Kidney glomerular epithelial cell (primary cell): Measurements from ENCODE around the gene RAP1GAP2.
"Not testable (repeated sequence)": the region's sequence is repeated elsewhere in the genome, so short reads cannot be mapped to it uniquely, and the experiment has no call there.

Experiments used
- DNase-seq: peaks from one replicate; lab custom pipeline; 2025; lab: John Stamatoyannopoulos, UW

The RAP1GAP2 gene

DNA sequence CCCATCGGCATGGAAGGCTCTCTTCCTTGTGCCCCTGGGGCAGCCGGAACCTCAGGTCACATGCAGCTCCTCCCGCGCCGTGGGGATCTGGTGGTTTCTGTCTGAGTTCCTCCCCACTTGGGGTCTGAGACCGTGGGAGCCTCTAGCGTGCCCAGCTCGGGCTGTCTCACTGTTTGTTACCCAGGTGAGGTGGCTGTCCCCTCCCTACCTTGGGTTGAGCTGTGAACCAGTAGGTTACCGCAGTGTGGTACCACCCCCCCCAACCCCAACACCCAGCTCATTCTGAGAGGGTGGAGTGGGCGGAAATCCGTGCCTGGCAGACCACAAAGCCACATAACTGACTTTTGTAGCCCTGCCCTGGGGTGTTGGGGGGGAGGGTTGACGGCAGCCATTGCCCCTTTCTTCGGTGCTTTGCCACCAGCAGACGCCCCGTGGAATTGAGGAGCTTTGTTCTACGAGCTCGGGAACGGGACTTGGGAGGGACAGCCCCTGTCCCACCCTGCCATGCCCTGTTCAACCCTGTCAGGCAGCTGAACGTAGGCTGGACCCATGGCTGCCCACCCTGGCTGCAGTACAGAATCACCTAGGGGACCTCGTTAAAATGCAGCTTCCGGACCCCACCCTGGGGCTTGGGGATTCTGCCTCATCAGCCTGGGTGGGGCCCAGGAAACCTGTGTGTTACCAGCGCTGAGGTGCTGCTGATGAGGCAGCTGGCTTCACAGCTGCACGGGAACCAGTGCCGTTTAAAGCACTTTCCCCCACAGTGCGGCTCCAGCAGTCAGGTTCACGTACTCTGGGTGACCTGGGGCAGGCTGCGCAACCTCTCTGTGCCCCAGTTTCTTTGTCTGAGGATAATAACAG is 18.5 kb downstream of the RAP1GAP2 start:
- no peak for DNase-seq

DNA sequence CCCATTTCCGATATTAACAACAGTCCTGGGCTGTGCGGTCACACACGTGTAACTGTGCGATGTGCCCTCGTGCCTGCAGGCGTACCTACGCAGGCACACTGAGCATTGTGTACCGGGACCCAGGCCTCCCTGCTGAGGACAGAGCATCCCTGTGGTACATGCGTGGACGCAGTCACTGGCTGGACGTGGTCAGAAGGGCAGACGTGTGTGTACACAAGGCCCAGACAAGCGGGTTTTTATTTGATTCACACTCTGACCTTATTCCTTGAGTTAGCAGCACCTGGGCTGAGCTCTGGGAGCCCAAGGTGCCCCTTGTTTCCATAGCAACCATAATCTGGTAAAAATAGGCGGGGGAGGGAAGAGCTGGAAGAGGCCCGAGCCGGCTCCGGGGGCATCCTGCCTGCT is 19.5 kb downstream of the RAP1GAP2 start:
- no peak for DNase-seq

DNA sequence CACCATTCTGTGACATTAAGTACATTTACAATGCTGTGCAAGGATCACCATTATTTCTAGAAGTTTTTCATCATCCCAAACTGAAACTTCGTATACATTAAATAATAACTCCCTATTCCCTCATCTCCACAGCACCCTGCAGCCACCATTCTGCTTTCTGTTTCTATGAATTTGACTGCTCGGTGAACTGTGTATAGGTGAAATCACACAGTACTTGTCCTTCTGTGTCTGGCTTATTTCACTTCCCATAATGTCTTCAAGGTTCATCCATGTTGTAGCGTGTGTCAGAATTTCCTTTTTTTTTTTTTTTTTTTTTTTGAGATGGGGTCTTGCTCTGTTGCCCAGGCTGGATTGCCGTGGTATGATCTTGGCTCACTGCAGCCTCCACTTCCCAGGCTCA is 20.4 kb downstream of the RAP1GAP2 start:
- DNase-seq: no peak

DNA sequence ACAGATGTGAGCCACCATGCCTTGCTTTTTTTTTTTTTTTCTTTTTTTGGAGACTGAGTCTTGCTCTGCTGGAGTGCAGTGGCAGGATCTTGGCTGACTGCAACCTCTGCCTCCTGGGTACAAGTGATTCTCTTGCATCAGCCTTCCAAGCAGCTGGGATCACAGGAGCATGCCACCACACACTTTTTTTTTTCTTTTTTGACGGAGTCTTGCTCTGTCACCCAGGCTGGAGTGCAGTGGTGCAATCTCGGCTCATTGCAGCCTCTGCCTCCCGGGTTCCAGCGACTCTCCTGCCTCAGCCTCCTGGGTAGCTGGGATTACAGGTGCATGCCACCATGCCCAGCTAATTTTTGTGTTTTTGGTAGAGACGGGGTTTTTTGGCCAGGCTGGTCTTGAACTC is 23.1 kb downstream of the RAP1GAP2 start:
- DNase-seq: not testable (repeated sequence)

DNA sequence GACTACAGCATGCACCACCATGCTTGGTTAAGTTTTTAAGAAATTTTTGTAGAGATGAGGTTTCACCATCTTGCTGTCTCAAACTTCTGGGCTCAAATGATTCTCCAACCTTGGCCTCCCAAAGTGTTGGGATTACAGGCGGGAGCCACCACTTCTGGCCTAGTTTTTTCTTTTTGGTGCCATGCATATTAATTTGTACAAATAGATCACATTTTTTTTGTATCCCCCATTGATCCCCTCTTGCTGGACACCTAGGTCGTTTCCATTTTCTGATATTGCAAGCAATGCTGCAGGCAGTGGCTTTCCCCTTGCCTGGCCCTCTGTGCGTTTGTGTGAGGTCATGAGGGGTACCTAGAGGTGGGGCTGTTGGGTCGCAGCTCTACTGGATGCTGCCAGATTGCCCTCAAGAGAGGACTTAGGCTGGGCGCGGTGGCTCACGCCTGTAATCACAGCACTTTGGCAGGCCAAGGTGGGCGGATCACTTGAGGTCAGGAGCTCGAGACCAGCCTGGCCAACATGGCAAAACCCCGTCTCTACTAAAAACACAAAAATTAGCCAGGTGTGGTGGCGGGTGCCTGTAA is 23.8 kb downstream of the RAP1GAP2 start:
- no peak for DNase-seq

DNA sequence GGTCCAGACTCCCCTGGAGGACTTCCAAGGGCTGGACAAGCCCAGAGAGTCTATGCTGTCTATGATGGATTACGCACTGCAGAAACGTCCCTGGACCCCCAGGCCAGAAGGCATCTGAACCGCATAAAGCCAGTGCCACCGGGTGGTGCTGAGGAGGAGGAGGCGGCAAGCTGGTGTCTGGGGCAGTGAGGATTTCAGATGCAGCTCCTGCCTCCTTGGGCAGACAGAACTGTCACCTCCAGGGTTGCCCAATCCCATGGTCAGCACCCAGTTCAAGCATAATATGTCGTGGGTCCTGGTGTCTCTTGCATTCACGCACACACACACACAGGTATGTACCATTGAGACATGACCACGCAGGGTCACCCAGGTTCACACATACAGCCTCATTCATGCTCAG is 25.6 kb downstream of the RAP1GAP2 start:
- no peak for DNase-seq

DNA sequence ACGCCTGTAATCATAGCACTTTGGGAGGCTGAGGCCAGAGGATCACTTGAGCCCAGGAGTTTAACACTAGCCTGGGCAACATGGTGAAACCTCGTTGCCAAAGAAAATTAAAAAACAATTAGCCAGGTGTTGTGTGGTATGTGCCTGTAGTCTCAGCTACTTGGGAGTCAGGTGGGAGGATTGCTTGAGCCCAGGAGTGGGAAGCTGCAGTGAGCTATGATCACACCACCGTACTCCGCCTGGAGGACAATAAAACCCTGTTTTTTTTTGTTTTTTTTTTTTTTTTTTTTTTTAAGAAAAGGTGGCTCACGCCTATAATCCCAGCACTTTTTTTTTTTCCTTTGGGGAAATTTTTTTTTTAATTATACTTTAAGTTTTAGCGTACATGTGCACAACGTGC is 26.1 kb downstream of the RAP1GAP2 start:
- no peak for DNase-seq

DNA sequence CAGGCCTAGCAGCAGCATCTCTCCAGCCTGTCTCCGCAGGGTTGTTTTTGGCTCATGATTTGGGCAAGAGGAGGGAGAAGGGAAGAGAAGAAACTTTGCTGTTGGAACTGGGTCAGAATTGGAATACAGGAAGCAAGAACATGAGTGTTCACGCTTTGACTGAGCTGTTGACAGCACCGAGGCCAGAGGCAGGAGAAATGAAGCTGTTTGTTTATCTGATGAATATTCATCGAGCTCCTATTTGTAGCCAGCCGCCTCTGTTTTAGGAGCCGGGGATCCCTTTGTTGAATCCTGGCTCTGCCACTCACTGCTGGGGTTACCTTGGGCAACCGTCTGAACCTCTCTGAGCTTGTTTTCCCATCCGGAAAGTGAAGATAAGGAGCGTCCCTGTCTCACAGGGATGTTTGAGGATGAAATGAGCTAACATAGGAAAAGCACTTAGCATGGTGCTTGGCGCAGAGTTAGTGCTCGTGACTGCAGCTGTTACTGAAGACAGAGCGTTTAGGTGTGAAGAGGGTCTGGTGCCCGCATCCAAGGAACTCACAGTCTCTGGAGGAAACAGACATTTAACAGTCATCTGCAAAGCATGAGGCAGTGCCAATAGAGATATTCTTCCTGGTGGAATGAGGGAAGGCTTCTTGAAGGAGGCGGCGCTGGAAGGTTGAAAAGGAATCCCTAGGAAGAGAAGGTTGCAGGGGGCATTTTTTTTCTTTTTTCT is 29.2 kb downstream of the RAP1GAP2 start:
- no peak for DNase-seq

DNA sequence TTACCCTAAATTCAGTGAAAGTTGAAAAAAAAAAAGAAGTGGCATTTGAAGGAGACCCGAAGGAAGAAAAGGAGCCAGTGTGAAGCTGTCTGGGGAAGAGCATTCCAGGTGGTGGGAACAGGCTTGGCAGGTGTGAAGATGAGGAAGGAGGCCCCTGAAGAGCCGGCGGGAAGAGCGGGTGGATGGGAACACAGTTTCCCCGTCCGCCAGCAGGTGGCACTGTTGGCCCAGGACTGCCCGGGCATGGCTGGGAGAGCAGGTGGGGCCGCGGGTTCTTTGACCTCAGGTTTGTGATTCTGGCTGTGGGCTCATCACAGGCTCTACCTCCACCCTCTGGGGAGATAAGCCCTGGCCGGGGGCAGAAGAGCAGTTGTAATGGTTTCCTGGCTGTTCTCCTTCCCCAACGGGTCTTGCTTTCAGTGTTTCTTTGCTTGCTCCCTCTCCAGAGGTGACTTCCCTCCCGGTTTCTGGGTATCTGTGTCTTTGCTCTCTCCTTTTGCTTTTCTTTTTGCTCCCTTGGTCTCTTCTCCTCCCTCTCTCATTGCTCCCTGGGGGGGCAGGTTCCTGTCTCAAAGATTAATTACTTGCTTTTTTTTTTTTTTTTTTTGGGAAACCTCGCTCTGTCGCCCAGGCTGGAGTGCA is 32.3 kb downstream of the RAP1GAP2 start:
- peak; percentile 20 for DNase-seq

DNA sequence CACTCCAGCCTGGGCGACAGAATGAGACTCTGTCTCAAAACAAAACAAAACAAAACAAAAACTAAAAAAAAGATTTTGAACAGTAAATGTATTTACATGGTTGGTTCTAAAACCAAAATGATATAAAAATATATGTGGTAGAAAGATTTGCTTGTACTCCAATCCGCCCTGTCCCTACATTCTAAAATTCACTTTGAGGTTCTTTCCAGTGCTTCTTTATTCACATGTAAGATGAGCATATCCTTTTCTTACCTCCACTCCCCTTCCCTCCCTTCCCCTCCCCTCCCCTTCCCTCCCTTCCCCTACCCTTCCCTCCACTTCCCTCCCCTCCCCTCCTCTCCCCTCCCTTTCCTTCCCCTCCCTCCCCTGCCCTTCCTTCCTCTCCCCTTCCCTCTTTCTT is 34.4 kb downstream of the RAP1GAP2 start:
- no peak for DNase-seq

DNA sequence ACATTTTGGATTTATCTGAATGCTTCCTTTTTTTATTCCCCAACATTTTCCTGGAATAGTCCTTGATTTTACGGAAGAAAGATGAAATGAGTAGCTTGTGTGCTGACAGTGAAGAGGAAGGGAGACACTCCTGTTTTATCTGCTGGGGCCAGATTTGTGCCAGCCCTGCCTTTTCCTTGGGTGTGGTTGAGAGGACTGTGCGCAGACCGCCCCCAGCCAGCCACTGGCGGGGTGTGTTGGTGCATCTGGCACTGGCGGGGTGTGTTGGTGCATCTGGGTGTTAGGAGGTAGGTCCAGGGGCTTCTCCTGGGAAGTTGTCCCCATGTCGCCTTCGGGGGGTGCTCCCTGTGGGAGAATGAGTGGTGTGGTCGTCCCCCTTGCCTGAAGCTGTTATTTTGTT is 39.5 kb downstream of the RAP1GAP2 start:
- DNase-seq: no peak

DNA sequence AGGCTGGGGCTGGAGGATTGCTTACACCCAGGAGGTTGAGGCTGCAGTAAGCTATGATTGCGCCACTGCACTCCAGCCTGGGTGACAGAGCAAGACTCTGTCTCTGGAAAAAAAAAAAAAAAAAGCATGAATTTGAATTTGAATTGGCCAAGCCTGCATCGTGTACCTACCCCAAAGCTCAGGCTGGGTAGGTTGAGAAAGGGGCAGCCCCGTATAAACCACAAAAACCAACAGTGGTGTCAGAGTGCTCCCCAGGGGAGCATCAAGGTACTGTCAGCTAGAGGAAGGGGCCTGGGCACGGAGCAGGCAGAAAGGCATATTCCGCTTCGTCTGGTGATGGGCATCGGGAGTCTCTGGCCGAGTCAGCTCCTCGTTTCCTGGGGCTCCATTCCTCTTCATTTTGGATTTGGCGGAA is 40.9 kb downstream of the RAP1GAP2 start:
- DNase-seq: no peak

DNA sequence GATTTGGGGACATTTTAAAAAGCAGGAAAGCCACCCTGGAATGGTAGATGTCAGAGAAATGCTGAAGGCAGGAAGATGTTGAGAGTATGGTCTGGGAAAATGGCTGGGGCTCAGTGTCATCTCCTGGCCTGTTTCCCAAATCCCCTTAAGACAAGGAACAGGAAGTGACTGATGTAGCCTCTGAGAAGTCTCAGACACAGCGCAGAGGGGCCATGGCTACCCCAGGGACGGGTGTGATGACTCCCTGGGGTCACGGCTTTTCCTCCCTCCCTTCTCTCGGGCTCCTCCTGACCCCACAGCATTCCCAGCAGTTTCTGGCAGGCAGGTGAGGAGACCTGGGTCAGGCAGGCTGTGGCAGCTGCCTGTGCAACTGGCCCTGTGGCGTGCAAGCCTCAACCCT is 45.4 kb downstream of the RAP1GAP2 start:
- DNase-seq: no peak

DNA sequence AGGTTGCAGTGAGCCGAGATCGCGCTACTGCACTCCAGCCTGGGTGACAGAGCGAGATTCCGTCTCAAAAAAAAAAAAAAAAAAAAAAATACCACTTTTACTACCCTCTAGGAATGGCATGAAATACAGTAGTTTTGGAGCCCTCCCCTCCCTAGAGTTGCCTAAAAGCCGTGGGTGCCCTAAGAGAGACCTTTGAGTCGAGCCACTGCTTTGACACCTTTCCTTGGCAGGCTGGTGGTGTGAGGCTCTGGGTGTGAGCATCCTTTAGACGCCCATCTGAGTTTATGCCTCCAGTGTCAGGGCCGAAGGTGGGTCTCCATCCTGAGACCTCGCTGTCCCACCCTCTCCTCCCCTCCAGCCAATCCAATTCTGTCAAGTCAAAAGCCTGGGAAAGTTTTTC is 46.2 kb downstream of the RAP1GAP2 start:
- DNase-seq: no peak

DNA sequence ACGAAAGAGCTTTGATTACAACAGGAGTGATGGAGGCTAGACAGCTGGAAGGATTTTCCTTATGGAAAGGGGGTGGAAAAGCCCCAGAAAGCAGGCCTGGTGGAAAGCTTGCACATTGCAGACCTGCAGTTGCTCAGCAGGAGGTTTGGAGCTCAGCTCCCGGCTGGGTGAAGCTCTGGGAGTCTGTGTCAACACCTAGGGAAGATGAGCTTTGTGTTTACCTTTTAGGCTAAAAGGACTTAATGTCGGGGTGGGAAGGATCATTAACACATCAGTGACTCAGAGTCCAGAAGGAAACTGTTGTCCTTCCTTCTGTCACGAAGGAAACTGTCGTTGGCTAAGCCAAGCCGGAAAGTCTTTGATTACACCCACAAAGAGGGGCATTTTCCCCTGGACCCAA is 48.2 kb downstream of the RAP1GAP2 start:
- peak; percentile 66 for DNase-seq

DNA sequence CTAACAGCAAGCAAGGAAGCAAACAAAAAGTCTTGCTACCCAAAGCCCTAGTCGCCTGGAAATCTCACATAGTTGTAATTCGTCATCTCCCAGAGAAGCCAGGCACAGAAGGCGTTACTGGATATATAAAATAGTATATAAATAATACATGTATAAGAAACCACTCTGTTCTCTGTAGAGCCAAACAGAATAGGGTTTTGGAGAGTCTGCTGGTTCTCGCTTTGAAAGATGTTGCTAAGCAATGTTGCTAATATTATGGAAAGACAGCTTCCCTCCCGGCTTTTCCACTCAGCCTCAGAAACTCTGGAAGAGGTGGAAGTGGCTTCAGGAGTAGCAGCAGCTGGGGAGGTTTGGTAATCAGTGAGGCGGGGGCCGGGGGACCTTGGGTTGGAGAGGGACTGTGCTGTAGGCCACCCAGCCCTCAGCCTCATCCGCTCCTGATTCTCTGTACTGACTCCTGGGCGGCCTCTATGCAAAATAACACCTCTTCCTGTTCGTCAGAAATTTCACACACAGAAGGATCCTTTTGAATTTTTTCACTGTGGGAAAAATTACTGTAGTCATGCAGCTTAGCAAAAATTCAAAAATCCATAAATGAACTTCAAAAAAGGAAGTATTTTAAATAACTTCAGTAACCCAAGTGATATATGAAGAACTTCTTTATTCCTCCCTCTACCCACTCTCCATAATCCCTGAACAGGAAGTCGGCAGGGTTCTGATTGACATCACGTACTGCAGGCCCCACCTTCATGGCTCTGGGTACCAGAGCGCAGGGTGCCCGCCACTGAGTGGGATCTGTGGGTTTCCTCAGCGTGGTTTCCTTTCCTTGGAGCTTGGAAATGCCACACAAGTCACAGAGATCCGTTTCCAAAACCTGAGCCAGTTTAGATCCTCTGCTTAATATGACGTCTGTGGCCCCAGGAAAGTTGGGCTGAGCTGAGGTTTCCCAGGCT is 51.4 kb downstream of the RAP1GAP2 start:
- DNase-seq: no peak

DNA sequence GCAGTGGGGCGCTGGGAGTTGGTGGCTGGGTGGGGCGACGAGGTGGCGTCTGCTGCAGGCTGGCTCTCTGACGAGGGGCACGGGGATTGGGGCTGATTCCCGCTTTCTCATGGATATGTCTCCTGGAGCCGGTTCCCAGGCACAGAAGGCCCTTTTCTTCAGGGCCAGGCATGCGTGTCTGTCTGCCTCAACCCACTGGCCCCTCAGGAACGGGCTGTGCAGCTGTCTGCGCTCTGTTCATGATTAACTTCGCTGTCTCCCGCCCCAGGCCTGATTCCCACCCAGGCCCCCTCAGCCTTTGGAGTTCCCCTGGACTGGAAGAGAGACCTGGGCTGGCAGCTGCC is 53.1 kb downstream of the RAP1GAP2 start:
- DNase-seq: peak; percentile 77

DNA sequence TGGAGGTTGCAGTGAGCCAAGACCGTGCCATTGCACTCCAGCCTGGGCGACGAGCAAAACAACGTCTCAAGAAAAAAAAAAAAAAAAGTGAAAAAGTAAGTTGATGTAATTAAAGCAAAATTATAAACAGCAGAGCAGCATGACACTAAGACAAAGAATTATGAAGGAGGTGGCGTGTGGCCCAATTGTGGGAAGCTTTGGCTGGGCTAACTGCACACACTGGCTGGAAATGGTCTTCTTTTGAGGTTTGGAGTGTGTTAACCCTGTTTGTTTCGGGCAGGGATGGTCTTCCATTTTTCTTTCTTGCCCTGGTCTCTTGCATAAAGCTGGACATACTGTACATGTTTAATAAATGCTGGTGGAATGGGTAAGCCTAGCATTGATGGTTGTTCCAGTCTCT is 54.8 kb downstream of the RAP1GAP2 start:
- DNase-seq: no peak

DNA sequence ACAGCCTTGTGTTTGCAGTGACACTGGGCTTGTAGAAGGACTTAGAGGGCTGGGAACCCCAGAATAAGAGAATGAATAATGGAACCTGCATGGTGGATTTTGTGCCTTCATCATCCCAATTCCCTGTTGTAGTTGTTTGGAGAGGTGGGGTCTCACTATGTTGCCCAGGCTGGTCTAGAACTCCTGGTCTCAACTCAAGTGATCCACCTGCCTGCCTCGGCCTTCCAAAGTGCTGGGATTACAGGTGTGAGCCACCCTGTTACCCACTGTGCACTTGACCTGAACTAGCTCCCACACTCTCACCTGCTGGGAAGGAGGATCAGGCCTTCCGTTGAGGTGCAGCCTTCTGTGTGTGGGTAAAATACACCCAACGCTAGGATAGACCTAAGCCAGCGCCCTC is 55.4 kb downstream of the RAP1GAP2 start:
- no peak for DNase-seq

DNA sequence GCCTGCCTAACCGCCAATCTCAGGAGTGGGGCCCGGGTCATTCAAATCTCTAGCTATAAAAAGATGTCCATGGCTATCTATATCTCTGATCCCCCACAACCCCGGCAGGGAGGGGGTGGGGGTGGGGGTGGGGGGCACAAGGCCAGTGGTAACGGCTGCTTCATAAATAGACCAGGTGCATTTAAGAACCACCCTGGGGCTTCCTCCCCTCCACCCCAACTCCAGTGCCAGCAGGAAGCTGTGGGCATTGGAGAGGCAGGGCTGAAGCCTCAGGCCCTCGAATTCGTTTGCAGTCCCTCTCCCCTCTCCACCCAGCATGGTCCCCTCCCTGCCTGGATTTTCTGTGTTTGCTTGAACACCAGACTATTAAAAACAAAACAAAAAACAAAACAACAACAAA is 56.0 kb downstream of the RAP1GAP2 start:
- no peak for DNase-seq

DNA sequence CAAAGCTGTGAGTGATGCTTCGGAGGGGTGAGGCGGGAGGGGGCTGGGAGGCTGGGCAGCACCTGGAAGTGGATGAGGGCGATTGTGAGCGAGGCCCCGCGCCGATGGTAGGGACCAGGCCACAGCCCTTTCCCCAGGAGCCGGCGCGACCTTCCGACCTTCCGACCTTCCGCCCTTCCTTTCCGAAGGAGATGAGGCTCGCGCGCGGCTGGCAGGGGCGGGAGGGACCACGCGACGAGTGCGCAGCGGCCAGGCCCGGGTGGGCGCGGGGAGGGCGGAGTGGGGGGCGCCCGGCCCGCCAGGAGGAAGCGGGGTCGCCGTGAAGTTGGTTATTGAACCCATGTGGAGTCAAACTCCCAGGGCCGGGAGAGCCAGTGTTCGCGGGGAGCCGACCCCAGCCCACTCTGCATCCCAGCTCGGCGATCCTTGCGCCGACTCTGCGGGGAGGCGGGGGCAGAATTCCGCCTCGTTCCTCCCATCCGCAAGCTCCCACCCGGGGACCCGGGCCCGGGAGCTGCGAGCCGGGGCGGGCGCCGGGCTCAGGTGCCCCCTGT is 56.6 kb downstream of the RAP1GAP2 start:
- DNase-seq: no peak
